ENCODE data around the gene HIPK2.

The HIPK2 gene

DNA sequence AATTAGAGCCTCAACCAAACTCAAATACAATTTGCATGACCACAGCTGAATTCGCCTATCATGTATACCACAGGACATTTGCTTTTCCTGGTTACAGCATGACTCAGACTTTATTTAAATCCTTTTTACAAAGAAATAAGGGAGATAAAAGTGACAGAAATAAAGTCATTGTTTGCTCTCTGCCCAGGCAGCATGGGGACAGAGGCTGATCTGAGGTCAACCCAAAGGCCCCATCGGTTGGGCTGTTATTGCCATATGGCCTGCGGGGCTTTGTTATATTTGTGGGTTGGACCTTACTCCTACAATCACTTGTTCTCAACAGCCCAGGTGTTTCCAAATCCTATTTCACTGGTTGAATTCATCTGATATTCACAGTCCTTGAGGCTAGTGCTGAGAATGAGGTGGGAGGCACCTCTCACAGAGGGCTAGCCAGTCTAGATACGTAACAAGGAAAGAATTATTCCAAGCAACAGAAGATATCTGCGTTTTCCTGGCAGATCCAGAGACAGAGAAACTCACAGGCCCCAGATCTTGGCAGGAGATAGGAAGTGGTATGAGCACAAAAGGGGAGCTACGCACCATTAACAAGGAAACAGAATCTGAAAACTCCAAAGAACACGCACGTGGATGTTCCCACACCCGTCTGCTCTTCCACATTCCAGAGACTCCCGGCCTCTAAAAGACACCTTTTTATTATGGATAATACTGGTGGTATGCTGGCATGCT is 117.3 kb downstream of the HIPK2 start:
- TF ChIP-seq CTCF (IDR thresholded peaks at IDR 0.05; ENCODE audit: low read depth, low read length) (no peak), MYC (IDR thresholded peaks at IDR 0.05; ENCODE audit: low read depth, low read length) (no peak), POLR2A (IDR thresholded peaks at IDR 0.05; ENCODE audit: extremely low read depth, insufficient read length) (no peak)
- TF ChIP-seq, protein P1, sequence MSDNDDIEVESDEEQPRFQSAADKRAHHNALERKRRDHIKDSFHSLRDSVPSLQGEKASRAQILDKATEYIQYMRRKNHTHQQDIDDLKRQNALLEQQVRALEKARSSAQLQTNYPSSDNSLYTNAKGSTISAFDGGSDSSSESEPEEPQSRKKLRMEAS (IDR thresholded peaks at IDR 0.05; ENCODE audit: low read depth, low read length), result no peak
- no peak for DNase-seq (ENCODE audit: low read depth)
- no peak overlapping the region for H3K4me3 ChIP-seq (ENCODE audit: low read depth, low read length)

GRCh38 chr7:139659922-139660316 is 117.9 kb downstream of the HIPK2 start:
- H3K4me3 ChIP-seq (ENCODE audit: low read depth, low read length), result no peak overlapping the region
- TF ChIP-seq MYC (IDR thresholded peaks at IDR 0.05; ENCODE audit: low read depth, low read length) (no peak), POLR2A (IDR thresholded peaks at IDR 0.05; ENCODE audit: extremely low read depth, insufficient read length) (no peak), CTCF (IDR thresholded peaks at IDR 0.05; ENCODE audit: low read depth, low read length) (no peak)
- TF ChIP-seq, protein P1 (IDR thresholded peaks at IDR 0.05; ENCODE audit: low read depth, low read length), result no peak
- no peak for DNase-seq (ENCODE audit: low read depth)

- no peak for DNase-seq (ENCODE audit: low read depth)
- no peak for TF ChIP-seq POLR2A (IDR thresholded peaks at IDR 0.05; ENCODE audit: extremely low read depth, insufficient read length)
- TF ChIP-seq MYC (IDR thresholded peaks at IDR 0.05; ENCODE audit: low read depth, low read length), result no peak
- TF ChIP-seq, protein P1 (IDR thresholded peaks at IDR 0.05; ENCODE audit: low read depth, low read length), result no peak
- TF ChIP-seq CTCF (IDR thresholded peaks at IDR 0.05; ENCODE audit: low read depth, low read length), result no peak
- H3K4me3 ChIP-seq (ENCODE audit: low read depth, low read length), result no peak overlapping the region
Observed at GRCh38 chr7:139658908-139659675, 118.7 kb downstream of the HIPK2 start.

DNA sequence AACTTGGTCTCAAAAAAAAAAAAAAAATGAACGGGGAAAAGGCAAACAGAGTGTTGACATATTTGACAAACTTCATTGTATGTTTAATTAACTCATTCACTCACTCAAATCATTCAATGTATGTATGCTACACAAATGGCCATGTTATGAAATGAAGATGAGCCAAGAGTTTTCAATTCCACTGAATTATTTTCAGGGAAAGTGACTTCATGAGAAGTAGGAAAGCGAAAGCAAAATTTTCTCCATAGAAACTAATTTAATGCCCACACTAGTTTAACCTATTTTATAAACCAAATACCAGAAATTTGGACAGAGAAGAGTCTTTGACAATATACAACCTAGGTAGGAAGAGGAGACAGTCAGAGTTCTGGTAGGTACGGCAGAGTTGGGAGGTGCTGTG is 119.5 kb downstream of the HIPK2 start:
- no peak for TF ChIP-seq CTCF (IDR thresholded peaks at IDR 0.05; ENCODE audit: low read depth, low read length)
- TF ChIP-seq MYC (IDR thresholded peaks at IDR 0.05; ENCODE audit: low read depth, low read length), result no peak
- no peak for TF ChIP-seq POLR2A (IDR thresholded peaks at IDR 0.05; ENCODE audit: extremely low read depth, insufficient read length)
- TF ChIP-seq, protein P1 (IDR thresholded peaks at IDR 0.05; ENCODE audit: low read depth, low read length), result no peak
- no peak for DNase-seq (ENCODE audit: low read depth)
- H3K4me3 ChIP-seq (ENCODE audit: low read depth, low read length), result no peak overlapping the region

DNA sequence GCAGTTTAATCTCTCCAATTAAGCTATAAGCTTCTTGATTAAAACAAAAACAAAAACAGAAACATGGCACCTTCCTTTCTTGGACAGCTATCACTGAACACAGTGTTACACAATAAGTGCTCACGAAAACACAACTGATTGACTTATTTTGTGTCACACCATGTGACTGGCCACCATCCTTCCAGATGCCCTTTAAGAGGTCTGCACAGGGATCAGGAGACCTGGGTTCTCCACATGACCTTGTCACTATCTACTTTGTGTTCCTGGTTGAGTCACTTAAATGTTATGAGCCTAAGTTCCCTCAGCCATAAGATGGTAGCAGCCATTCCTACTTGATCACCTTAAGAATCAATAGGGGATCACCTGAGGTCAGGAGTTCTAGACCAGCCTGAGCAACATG is 120.1 kb downstream of the HIPK2 start:
- no peak for TF ChIP-seq POLR2A (IDR thresholded peaks at IDR 0.05; ENCODE audit: extremely low read depth, insufficient read length)
- TF ChIP-seq MYC (IDR thresholded peaks at IDR 0.05; ENCODE audit: low read depth, low read length), result no peak
- TF ChIP-seq, protein P1 (IDR thresholded peaks at IDR 0.05; ENCODE audit: low read depth, low read length), result no peak
- TF ChIP-seq CTCF (IDR thresholded peaks at IDR 0.05; ENCODE audit: low read depth, low read length), result no peak
- H3K4me3 ChIP-seq (ENCODE audit: low read depth, low read length), result no peak overlapping the region
- no peak for DNase-seq (ENCODE audit: low read depth)

Measured in NB4 (cell line).